RPMI7951 (cell line): ENCODE results near the gene C14orf119. TPM values are rescaled to one million over a fixed set of nuclear protein-coding genes. Genes with fewer than 3 reads are reported as not detected.

ENCODE experiments used
- DNase-seq: peaks from one replicate; pipeline ENCODE4 v3.0.0-alpha.2; 2012; ENCODE audit warnings: low read depth
- total RNA-seq: library from RNA; depleted of rRNA; stranded (reverse); fragments of >200 nt; shearing (Covaris generic); gene quantifications from 2 replicates; pipeline ENCODE4 v1.2.3, GENCODE V29; 2014; rRNA removed

Gene C14orf119
- total RNA-seq, 1 experiment from 2014 or later = 65.7 TPM

DNA sequence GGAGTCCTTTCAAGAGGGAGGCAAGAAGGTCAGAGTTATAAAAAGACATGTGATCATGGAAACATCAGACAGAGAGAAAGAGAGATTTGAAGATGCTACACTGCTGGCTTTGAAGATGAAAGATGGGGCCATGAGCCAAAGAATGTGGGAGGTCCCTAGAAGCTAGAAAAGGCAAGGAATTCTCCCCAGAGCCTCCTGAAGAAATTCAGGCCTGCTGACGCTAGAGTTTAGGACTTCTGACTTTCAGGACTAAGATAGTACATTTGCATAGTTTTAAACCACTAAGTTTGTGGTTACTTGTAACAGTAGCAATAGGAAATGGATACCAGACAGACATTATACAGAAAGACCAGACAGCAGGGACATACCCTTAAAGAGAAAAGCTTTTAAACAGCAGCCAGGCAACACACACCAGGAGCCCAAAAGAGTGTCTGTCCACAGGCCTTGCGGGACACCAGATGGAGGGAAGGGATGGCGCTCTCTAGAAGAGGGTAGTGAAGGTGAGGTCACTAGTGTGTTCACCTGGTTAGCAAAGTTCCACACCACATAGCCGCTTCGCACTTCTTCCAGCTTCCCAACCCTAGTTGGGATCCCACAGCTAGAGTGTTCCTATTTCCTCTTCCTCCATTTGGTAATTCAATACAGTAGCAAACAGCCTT lies 53.4 kb downstream of the C14orf119 start:
- DNase-seq = no peak

DNA sequence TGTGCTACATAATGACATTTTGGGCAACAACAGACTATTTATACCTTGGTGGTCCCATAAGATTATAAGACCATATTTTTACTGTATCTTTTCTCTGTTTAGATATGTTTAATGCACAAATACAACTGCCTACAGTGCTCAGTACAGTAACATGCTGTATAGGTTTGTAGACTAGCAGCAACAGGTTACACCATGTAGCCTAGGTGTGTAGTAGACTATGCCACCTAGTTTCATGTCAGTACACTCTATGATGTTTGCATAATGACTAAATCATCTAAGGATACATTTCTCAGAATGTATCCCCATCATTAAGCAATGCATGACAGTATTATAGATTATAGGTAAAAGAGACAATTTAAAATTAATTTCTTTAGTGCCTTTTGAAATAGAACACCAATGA lies 54.4 kb downstream of the C14orf119 start:
- DNase-seq = no peak

Other genes starting within 250 kb of the C14orf119 start
- 41.9 and 44.9 TPM in 2 replicates for gene LRP10, start 223.8 kb upstream of the C14orf119 start, total RNA-seq
- gene REM2, start 212.3 kb upstream of the C14orf119 start, total RNA-seq = 0.12 and 0.59 TPM in 2 replicates
- gene RBM23, start 176.4 kb upstream of the C14orf119 start, total RNA-seq = 79.2 and 93.5 TPM in 2 replicates
- 49.3 and 61.1 TPM in 2 replicates for gene PRMT5, start 166.1 kb upstream of the C14orf119 start, total RNA-seq
- gene HAUS4, start 138.4 kb upstream of the C14orf119 start, total RNA-seq = 35.3 and 59.3 TPM in 2 replicates
- gene AJUBA, start 113.0 kb upstream of the C14orf119 start, total RNA-seq = 31.0 and 35.3 TPM in 2 replicates
- 4.4 and 8.2 TPM in 2 replicates for gene C14orf93, start 85.4 kb upstream of the C14orf119 start, total RNA-seq
- 309 and 373 TPM in 2 replicates for gene PSMB5, start 60.6 kb upstream of the C14orf119 start, total RNA-seq
- 0.10 TPM in 1 of 2 replicates, not detected in the other for gene PSMB11, start 53.3 kb upstream of the C14orf119 start, total RNA-seq
- gene CDH24, start 38.0 kb upstream of the C14orf119 start, total RNA-seq = 6.7 and 8.3 TPM in 2 replicates
- gene ACIN1, start 369 bp upstream of the C14orf119 start, total RNA-seq = 37.1 and 38.9 TPM in 2 replicates
- gene CIROP, start 9.5 kb downstream of the C14orf119 start, total RNA-seq = not detected in 2 replicates
- not detected in 2 replicates for gene CEBPE, start 23.8 kb downstream of the C14orf119 start, total RNA-seq
- 1.6 and 2.8 TPM in 2 replicates for gene SLC7A8, start 88.2 kb downstream of the C14orf119 start, total RNA-seq
- gene RNF212B, start 142.4 kb downstream of the C14orf119 start, total RNA-seq = not detected in 2 replicates
- gene HOMEZ, start 190.6 kb downstream of the C14orf119 start, total RNA-seq = 6.4 and 9.9 TPM in 2 replicates
- 3.0 and 4.3 TPM in 2 replicates for gene PPP1R3E, start 207.4 kb downstream of the C14orf119 start, total RNA-seq
- gene BCL2L2, start 211.3 kb downstream of the C14orf119 start, total RNA-seq = 7.1 and 9.5 TPM in 2 replicates
- 45.6 and 49.7 TPM in 2 replicates for gene PABPN1, start 226.0 kb downstream of the C14orf119 start, total RNA-seq